Measurements from ENCODE around the gene ELFN1.

ELFN1 gene

GRCh38 chr7:1677206-1678080, 7.4 kb downstream of the ELFN1 start:
- no peak for DNase-seq

- DNase-seq: no peak
These were observed 8.0 kb downstream of the ELFN1 start for GRCh38 chr7:1678081-1678543.

GRCh38 chr7:1678571-1679325, 8.7 kb downstream of the ELFN1 start:
- DNase-seq: no peak

- DNase-seq: no peak
These were observed 9.4 kb downstream of the ELFN1 start for GRCh38 chr7:1679326-1679965.

GRCh38 chr7:1679966-1680730, 10.1 kb downstream of the ELFN1 start:
- no peak for DNase-seq

- DNase-seq: no peak
These were observed 11.5 kb downstream of the ELFN1 start for GRCh38 chr7:1681581-1681980.

- DNase-seq: no peak
These were observed 15.0 kb downstream of the ELFN1 start for GRCh38 chr7:1685000-1685624.

GRCh38 chr7:1688542-1688941, 18.5 kb downstream of the ELFN1 start:
- DNase-seq: no peak

- no peak for DNase-seq
These were observed 19.2 kb downstream of the ELFN1 start for GRCh38 chr7:1689311-1689710.

GRCh38 chr7:1690359-1690958, 20.4 kb downstream of the ELFN1 start:
- no peak for DNase-seq

GRCh38 chr7:1691096-1691495, 21.0 kb downstream of the ELFN1 start:
- DNase-seq: no peak

GRCh38 chr7:1691601-1692514, 21.8 kb downstream of the ELFN1 start:
- DNase-seq: no peak

- peak in 1 of 5 donors; percentile 3 for DNase-seq
These were observed 22.7 kb downstream of the ELFN1 start for GRCh38 chr7:1692515-1693418.

GRCh38 chr7:1693419-1693990, 23.4 kb downstream of the ELFN1 start:
- DNase-seq: no peak

GRCh38 chr7:1693991-1694524, 24.0 kb downstream of the ELFN1 start:
- DNase-seq: no peak

- no peak for DNase-seq
These were observed 24.8 kb downstream of the ELFN1 start for GRCh38 chr7:1694611-1695511.

- DNase-seq: no peak
These were observed 25.9 kb downstream of the ELFN1 start for GRCh38 chr7:1695800-1696454.
